B cell (primary cell): Measurements from ENCODE around the gene DLG2. TPM values are rescaled to one million over a fixed set of nuclear protein-coding genes. Genes with fewer than 3 reads are reported as not detected.

Experiments
- ATAC-seq: fragments of 200-7000 bp; cut with Tn5 transposase; one replicate; pipeline ENCODE4 v1.10.0; 2021; ENCODE audit warnings: low read depth, mild to moderate bottlenecking, moderate number of reproducible peaks, moderate library complexity
- CTCF ChIA-PET: fragments of 350-600 bp; sonication (Branson Sonifier 250); formaldehyde crosslinking; loops from one replicate; lab custom pipeline; 2021; ENCODE audit warnings: antibody characterized with exemption, inconsistent platforms; lab: Charles Lee
- POLR2A ChIA-PET: fragments of 350-600 bp; sonication (Branson Sonifier 250); formaldehyde crosslinking; loops from one replicate; lab custom pipeline; 2021; ENCODE audit warnings: antibody characterized with exemption; lab: Charles Lee
- DNase-seq: peaks from one replicate; pipeline ENCODE4 v3.0.0; 2013
- H2AFZ ChIP-seq: 2 replicates; pipeline ENCODE4 v1.6.1; 2012; ENCODE audit warnings: mild to moderate bottlenecking, low read depth, low read length; ENCODE audit not compliant: insufficient read depth, poor library complexity, severe bottlenecking
- H3K27ac ChIP-seq, 2 donors: 1 replicate in 1 of 2; 2 replicates in 1 of 2; pipeline ENCODE4 v1.5.1; 2012 to 2013; ENCODE audit warnings: low read length in 2 of 2, mild to moderate bottlenecking in 2 of 2, moderate library complexity in 1 of 2
- H3K27me3 ChIP-seq, 4 experiments: fragments of 200-600 bp in 1 of 4; sonication (generic) in 1 of 4; replicated peaks in 1 of 4; 1 replicate in 2 of 4; 2 replicates in 2 of 4; pipeline versions ENCODE4 v1.6.1 to v1.7.0; 2013 to 2016; ENCODE audit warnings: low read length in 3 of 4, mild to moderate bottlenecking in 2 of 4, mixed read lengths in 1 of 4, moderate library complexity in 1 of 4; ENCODE audit not compliant: insufficient read depth in 4 of 4, control insufficient read depth in 3 of 4; ENCODE audit errors: control extremely low read depth in 1 of 4
- H3K36me3 ChIP-seq, 2 experiments: replicated peaks in 1 of 2; 1 replicate in 1 of 2; 2 replicates in 1 of 2; pipeline versions ENCODE4 v1.6.1 to v1.7.1; 2013; ENCODE audit warnings: low read length in 1 of 2; ENCODE audit not compliant: insufficient read depth in 2 of 2, control insufficient read depth in 1 of 2; ENCODE audit errors: control extremely low read depth in 1 of 2, extremely low read depth in 1 of 2
- H3K4me1 ChIP-seq, 2 donors: fragments of 200-600 bp in 1 of 2; sonication (generic) in 1 of 2; 1 replicate in 1 of 2; 2 replicates in 1 of 2; pipeline versions ENCODE4 v1.5.1 to v1.6.1; 2013 to 2017; ENCODE audit warnings: low read length in 2 of 2; ENCODE audit not compliant: control insufficient read depth in 2 of 2, insufficient read depth in 2 of 2
- H3K4me2 ChIP-seq: replicated peaks from 2 replicates; pipeline ENCODE3; 2012; ENCODE audit warnings: mild to moderate bottlenecking, low read depth, low read length; ENCODE audit not compliant: poor library complexity, severe bottlenecking
- H3K4me3 ChIP-seq, 5 experiments: fragments of 200-600 bp in 1 of 5; sonication (generic) in 1 of 5; 1 replicate in 3 of 5; 2 replicates in 2 of 5; pipeline versions ENCODE4 v1.5.1 to v1.7.0; 2011 to 2016; ENCODE audit warnings: low read length in 4 of 5, mild to moderate bottlenecking in 4 of 5, low read depth in 2 of 5, control low read depth in 1 of 5, moderate library complexity in 1 of 5; ENCODE audit not compliant: insufficient read depth in 1 of 5; ENCODE audit errors: control extremely low read depth in 1 of 5, extremely low read depth in 1 of 5
- H3K79me2 ChIP-seq: fragments of 200-600 bp; sonication (generic); one replicate; pipeline ENCODE4 v1.6.0; 2016; ENCODE audit warnings: low read length; ENCODE audit not compliant: control insufficient read depth, insufficient read depth
- H3K9ac ChIP-seq: fragments of 200-600 bp; sonication (generic); 2 replicates; pipeline ENCODE4 v1.6.1; 2017; ENCODE audit warnings: mild to moderate bottlenecking, low read length, moderate library complexity
- H3K9me3 ChIP-seq, 3 donors: one replicate each; pipeline versions ENCODE4 v1.6.1 to v1.7.1; 2013; ENCODE audit warnings: low read length in 2 of 3; ENCODE audit not compliant: control insufficient read depth in 2 of 3, insufficient read depth in 1 of 3; ENCODE audit errors: control extremely low read depth in 1 of 3
- H4K20me1 ChIP-seq: 2 replicates; pipeline ENCODE4 v1.6.0; 2012; ENCODE audit warnings: mild to moderate bottlenecking, low read length; ENCODE audit not compliant: insufficient read depth, control insufficient read depth, poor library complexity, severe bottlenecking
- H3K27ac Mint-ChIP-seq: one replicate; pipeline ENCODE4 v1.8.0; 2021; ENCODE audit warnings: mixed read lengths
- H3K27me3 Mint-ChIP-seq: one replicate; pipeline ENCODE4 v1.8.0; 2021; ENCODE audit warnings: mixed read lengths
- H3K4me1 Mint-ChIP-seq: one replicate; pipeline ENCODE4 v1.8.0; 2021; ENCODE audit warnings: mixed read lengths
- H3K4me3 Mint-ChIP-seq: one replicate; pipeline ENCODE4 v1.8.0; 2021; ENCODE audit warnings: mixed read lengths
- H3K9me3 Mint-ChIP-seq: one replicate; pipeline ENCODE4 v1.8.0; 2022; ENCODE audit warnings: mixed read lengths; ENCODE audit not compliant: insufficient read depth
- EZH2 ChIP-seq: IDR thresholded peaks from 2 replicates; pipeline ENCODE4 v1.6.1; 2012; ENCODE audit warnings: borderline replicate concordance, low read depth, mild to moderate bottlenecking, moderate library complexity, low read length; ENCODE audit not compliant: insufficient read depth, poor library complexity, severe bottlenecking
- WGBS: methylation state at CpG from one replicate; pipeline ENCODE4 v1.1.5; 2013; ENCODE audit warnings: missing lambda C conversion rate; ENCODE audit not compliant: insufficient coverage; 5-methylcytosine and 5-hydroxymethylcytosine counted together
- intact Hi-C: fragments of 100-400 bp; cut with micrococcal nuclease; formaldehyde crosslinking; loops from one replicate; pipeline ENCODE4 v1.10.0; 2022
- polyA plus RNA-seq: library from polyadenylated mRNA; depleted of rRNA; stranded (reverse); fragments of >200 nt; gene quantifications from 2 replicates; pipeline ENCODE4 v1.2.3, GENCODE V29; 2012
- total RNA-seq, 2 donors: library from RNA; stranded (reverse); fragments of 120-200 nt in 1 of 2; gene quantifications; 1 replicate in 1 of 2; 2 replicates in 1 of 2; pipeline versions ENCODE4 v1.2.3 to v1.2.4, GENCODE V29; 2013 to 2022
- TF ChIP-seq, protein P1 (sequence below): fragments of 200-600 bp; IDR thresholded peaks from one replicate; pipeline ENCODE4 v1.8.0; 2022; ENCODE audit warnings: antibody characterized with exemption, mild to moderate bottlenecking

Gene DLG2
- total and polyA plus RNA-seq, 2 donors (not counting 1 experiment from before 2014, with no cell fraction given) = 0.54 to 5.4 TPM

GRCh38 chr11:84566671-84567070 is 1060.5 kb downstream of the DLG2 start:
- Histone ChIP-seq H3K36me3 (no peaks in the 10 kb centered on the region), H3K27ac (no peak overlapping the region), H3K4me3 (no peak overlapping the region), H3K9me3 (peaks cover 0 to 7% (median 4%) of the 10 kb centered on the region in 3 donors), H3K4me1 (no peaks in the 10 kb centered on the region), H2AFZ (no peak overlapping the region), H3K9ac (no peak overlapping the region), H3K27me3 (no peaks in the 10 kb centered on the region), H4K20me1 (no peaks in the 10 kb centered on the region), H3K4me2 (no peak overlapping the region), H3K79me2 (no peaks in the 10 kb centered on the region)
- intact Hi-C loops = no loop called here
- ATAC-seq (no peak), DNase-seq (no peak)
- H3K27ac Mint-ChIP-seq = no peak overlapping the region
- POLR2A ChIA-PET = no interaction called here
- CTCF ChIA-PET = interaction anchor here (1.2 to 4.7 kb wide), 6 partner anchors 8 to 182 kb away, joined by 4 to 27 read pairs (median 9); no protein-coding TSS in a partner anchor
- H3K27me3 Mint-ChIP-seq = peaks cover 11% of the 10 kb centered on the region
- no CpG with 5 or more reads among the region's 2 CpGs for WGBS
- H3K4me3 Mint-ChIP-seq = no peak overlapping the region
- no peak for TF ChIP-seq EZH2
- TF ChIP-seq, protein P1, sequence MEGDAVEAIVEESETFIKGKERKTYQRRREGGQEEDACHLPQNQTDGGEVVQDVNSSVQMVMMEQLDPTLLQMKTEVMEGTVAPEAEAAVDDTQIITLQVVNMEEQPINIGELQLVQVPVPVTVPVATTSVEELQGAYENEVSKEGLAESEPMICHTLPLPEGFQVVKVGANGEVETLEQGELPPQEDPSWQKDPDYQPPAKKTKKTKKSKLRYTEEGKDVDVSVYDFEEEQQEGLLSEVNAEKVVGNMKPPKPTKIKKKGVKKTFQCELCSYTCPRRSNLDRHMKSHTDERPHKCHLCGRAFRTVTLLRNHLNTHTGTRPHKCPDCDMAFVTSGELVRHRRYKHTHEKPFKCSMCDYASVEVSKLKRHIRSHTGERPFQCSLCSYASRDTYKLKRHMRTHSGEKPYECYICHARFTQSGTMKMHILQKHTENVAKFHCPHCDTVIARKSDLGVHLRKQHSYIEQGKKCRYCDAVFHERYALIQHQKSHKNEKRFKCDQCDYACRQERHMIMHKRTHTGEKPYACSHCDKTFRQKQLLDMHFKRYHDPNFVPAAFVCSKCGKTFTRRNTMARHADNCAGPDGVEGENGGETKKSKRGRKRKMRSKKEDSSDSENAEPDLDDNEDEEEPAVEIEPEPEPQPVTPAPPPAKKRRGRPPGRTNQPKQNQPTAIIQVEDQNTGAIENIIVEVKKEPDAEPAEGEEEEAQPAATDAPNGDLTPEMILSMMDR = no peak
- no peaks in the 10 kb centered on the region for H3K4me1 Mint-ChIP-seq
- peaks cover 3% of the 10 kb centered on the region for H3K9me3 Mint-ChIP-seq

DNA sequence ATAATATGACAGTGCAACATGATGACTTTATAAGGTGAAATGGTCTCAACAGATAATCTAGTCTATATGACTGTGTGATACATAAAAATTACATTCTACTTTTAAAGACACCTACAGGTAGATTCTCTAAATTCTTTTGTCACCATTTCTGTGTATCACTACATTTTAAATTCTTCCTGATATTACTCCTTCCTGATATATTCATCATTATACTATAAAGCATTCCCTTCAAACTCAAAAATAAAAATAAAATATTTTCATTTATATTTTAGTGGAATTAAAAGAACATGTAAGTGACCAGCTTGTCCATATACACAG is 1062.3 kb downstream of the DLG2 start:
- H3K27ac ChIP-seq = no peak overlapping the region
- H3K4me3 Mint-ChIP-seq = no peak overlapping the region
- peaks cover 6% of the 10 kb centered on the region for H3K27me3 Mint-ChIP-seq
- H3K4me1 ChIP-seq = no peaks in the 10 kb centered on the region
- peaks cover 3% of the 10 kb centered on the region for H3K9me3 Mint-ChIP-seq
- H3K4me2 ChIP-seq = no peak overlapping the region
- no peak overlapping the region for H3K4me3 ChIP-seq
- no peaks in the 10 kb centered on the region for H3K4me1 Mint-ChIP-seq
- H3K9me3 ChIP-seq = peaks cover 0 to 7% (median 4%) of the 10 kb centered on the region in 3 donors
- intact Hi-C loops = loop anchor here (1.0 to 2.0 kb wide), 2 partner anchors 181 to 736 kb away; no protein-coding TSS in a partner anchor
- H3K27me3 ChIP-seq = no peaks in the 10 kb centered on the region
- POLR2A ChIA-PET = no interaction called here
- CTCF ChIA-PET = interaction anchor here (0.8 to 4.7 kb wide), 10 partner anchors 9 to 1847 kb away, joined by 3 to 27 read pairs (median 4); no protein-coding TSS in a partner anchor
- H3K79me2 ChIP-seq = no peaks in the 10 kb centered on the region
- DNase-seq (no peak), ATAC-seq (no peak)
- no peaks in the 10 kb centered on the region for H3K36me3 ChIP-seq
- H3K27ac Mint-ChIP-seq = no peak overlapping the region
- TF ChIP-seq EZH2 = no peak
- TF ChIP-seq, protein P1 = peak; percentile 61
- H4K20me1 ChIP-seq = no peaks in the 10 kb centered on the region
- H3K9ac ChIP-seq = no peak overlapping the region
- H2AFZ ChIP-seq = no peak overlapping the region
